H9 (cell line): ENCODE data around the gene HMGXB4. TPM values are rescaled to one million over a fixed set of nuclear protein-coding genes. Genes with fewer than 3 reads are reported as not detected.

ENCODE experiments used
- DNase-seq: peaks from one replicate; pipeline ENCODE4 v3.0.0-alpha.2; 2017
- H2AFZ ChIP-seq: one replicate; pipeline ENCODE4 v1.6.1; 2013; ENCODE audit warnings: mild to moderate bottlenecking, low read length, control low read depth, moderate library complexity
- H2AK5ac ChIP-seq: 2 replicates; pipeline ENCODE4 v1.6.1; 2013; ENCODE audit warnings: low read length, control low read depth, mixed read lengths; ENCODE audit not compliant: insufficient read length
- H2BK120ac ChIP-seq: one replicate; pipeline ENCODE4 v1.6.1; 2013; ENCODE audit warnings: low read depth, mild to moderate bottlenecking, low read length, control low read depth, inconsistent platforms; ENCODE audit not compliant: poor library complexity, severe bottlenecking
- H2BK12ac ChIP-seq: 2 replicates; pipeline ENCODE4 v1.6.1; 2013; ENCODE audit warnings: low read length, control low read depth, mixed read lengths, low read depth; ENCODE audit not compliant: insufficient read length
- H2BK15ac ChIP-seq: 2 replicates; pipeline ENCODE4 v1.6.1; 2013; ENCODE audit warnings: low read depth, low read length, control low read depth
- H2BK20ac ChIP-seq: one replicate; pipeline ENCODE4 v1.6.1; 2013; ENCODE audit warnings: low read depth, mild to moderate bottlenecking, low read length, control low read depth, inconsistent platforms; ENCODE audit not compliant: poor library complexity, severe bottlenecking
- H2BK5ac ChIP-seq: 2 replicates; pipeline ENCODE4 v1.6.1; 2013; ENCODE audit warnings: low read length, control low read depth, mixed read lengths; ENCODE audit not compliant: insufficient read length
- H3K14ac ChIP-seq: 2 replicates; pipeline ENCODE4 v1.6.1; 2013; ENCODE audit warnings: low read length, control low read depth; ENCODE audit not compliant: insufficient read depth
- H3K18ac ChIP-seq: 2 replicates; pipeline ENCODE4 v1.6.1; 2013; ENCODE audit warnings: low read depth, mild to moderate bottlenecking, mixed read lengths, low read length, control low read depth; ENCODE audit not compliant: insufficient read length
- H3K23ac ChIP-seq: 2 replicates; pipeline ENCODE4 v1.6.1; 2013; ENCODE audit warnings: low read length, control low read depth, mixed read lengths, low read depth; ENCODE audit not compliant: insufficient read length
- H3K23me2 ChIP-seq: 2 replicates; pipeline ENCODE4 v1.6.1; 2013; ENCODE audit warnings: low read depth, mild to moderate bottlenecking, mixed read lengths, low read length, control low read depth; ENCODE audit not compliant: insufficient read length, poor library complexity, severe bottlenecking
- H3K27ac ChIP-seq: 2 replicates; pipeline ENCODE4 v1.5.1; 2013; ENCODE audit warnings: low read length, control low read depth, mixed read lengths, low read depth; ENCODE audit not compliant: insufficient read length
- H3K27me3 ChIP-seq: 2 replicates; pipeline ENCODE4 v1.6.1; 2013; ENCODE audit warnings: low read length, control low read depth, inconsistent platforms; ENCODE audit not compliant: insufficient read depth
- H3K4ac ChIP-seq: 2 replicates; pipeline ENCODE4 v1.6.1; 2013; ENCODE audit warnings: low read depth, mild to moderate bottlenecking, control low read depth, inconsistent platforms, low read length, moderate library complexity
- H3K4me1 ChIP-seq: 2 replicates; pipeline ENCODE4 v1.6.1; 2013; ENCODE audit warnings: low read length, control low read depth, inconsistent platforms; ENCODE audit not compliant: insufficient read depth
- H3K4me2 ChIP-seq: 2 replicates; pipeline ENCODE4 v1.6.1; 2013; ENCODE audit warnings: low read length, control low read depth, mixed read lengths; ENCODE audit not compliant: insufficient read length, insufficient read depth
- H3K56ac ChIP-seq: 2 replicates; pipeline ENCODE4 v1.6.1; 2013; ENCODE audit warnings: low read depth, mild to moderate bottlenecking, mixed read lengths, low read length, control low read depth; ENCODE audit not compliant: insufficient read length
- H3K79me1 ChIP-seq: 2 replicates; pipeline ENCODE4 v1.6.1; 2013; ENCODE audit warnings: low read depth, mild to moderate bottlenecking, moderate library complexity, low read length, control low read depth, inconsistent platforms; ENCODE audit not compliant: insufficient read depth, poor library complexity, severe bottlenecking
- H3K79me2 ChIP-seq: 2 replicates; pipeline ENCODE4 v1.6.1; 2013; ENCODE audit warnings: low read length, control low read depth, inconsistent platforms; ENCODE audit not compliant: insufficient read depth
- H3K9ac ChIP-seq: 2 replicates; pipeline ENCODE4 v1.6.1; 2013; ENCODE audit warnings: low read length, control low read depth, mixed read lengths; ENCODE audit not compliant: insufficient read length; ENCODE audit errors: extremely low read depth
- H3K9me3 ChIP-seq: one replicate; pipeline ENCODE4 v1.6.1; 2013; ENCODE audit warnings: low read depth, low read length, inconsistent platforms; ENCODE audit not compliant: control insufficient read depth
- H3T11ph ChIP-seq: one replicate; pipeline ENCODE4 v1.6.1; 2013; ENCODE audit warnings: mild to moderate bottlenecking, low read length, control low read depth, inconsistent platforms
- H4K20me1 ChIP-seq: one replicate; pipeline ENCODE4 v1.6.1; 2013; ENCODE audit not compliant: control insufficient read depth, insufficient read length, insufficient read depth
- H4K5ac ChIP-seq: 2 replicates; pipeline ENCODE4 v1.6.1; 2013; ENCODE audit warnings: low read depth, mild to moderate bottlenecking, mixed read lengths, low read length, control low read depth; ENCODE audit not compliant: insufficient read length
- H4K8ac ChIP-seq: replicated peaks from 2 replicates; pipeline ENCODE4 v1.6.1; 2013; ENCODE audit warnings: low read length, control low read depth, mixed read lengths, low read depth; ENCODE audit not compliant: insufficient read length
- H4K91ac ChIP-seq: 2 replicates; pipeline ENCODE4 v1.6.1; 2013; ENCODE audit warnings: low read depth, mild to moderate bottlenecking, moderate library complexity, mixed read lengths, low read length, control low read depth; ENCODE audit not compliant: insufficient read length
- H3K27ac Mint-ChIP-seq, 3 experiments: 2 replicates in 2 of 3; 3 replicates in 1 of 3; pipeline ENCODE4 v1.8.0; 2020 to 2021; ENCODE audit warnings: mixed read lengths in 3 of 3, mild to moderate bottlenecking in 1 of 3, moderate library complexity in 1 of 3
- H3K27me3 Mint-ChIP-seq: 2 replicates; pipeline ENCODE4 v1.8.0; 2021; ENCODE audit warnings: low read depth, mild to moderate bottlenecking, moderate library complexity, mixed read lengths
- H3K36me3 Mint-ChIP-seq, 3 experiments: 2 replicates in 2 of 3; 3 replicates in 1 of 3; pipeline ENCODE4 v1.8.0; 2020 to 2021; ENCODE audit warnings: low read depth in 3 of 3, mixed read lengths in 3 of 3; ENCODE audit not compliant: insufficient read depth in 1 of 3
- H3K4me1 Mint-ChIP-seq, 2 experiments: 2 replicates each; pipeline ENCODE4 v1.8.0; 2020; ENCODE audit warnings: mixed read lengths in 2 of 2
- H3K4me3 Mint-ChIP-seq, 2 experiments: 2 replicates in 1 of 2; 3 replicates in 1 of 2; pipeline ENCODE4 v1.8.0; 2020 to 2021; ENCODE audit warnings: mild to moderate bottlenecking in 2 of 2, mixed read lengths in 2 of 2, moderate library complexity in 1 of 2
- H3K9me3 Mint-ChIP-seq, 2 experiments: 2 replicates in 1 of 2; 3 replicates in 1 of 2; pipeline ENCODE4 v1.8.0; 2020; ENCODE audit warnings: mild to moderate bottlenecking in 2 of 2, mixed read lengths in 2 of 2, moderate library complexity in 1 of 2
- WGBS: extraction: QIAGEN DNeasy Blood & Tissue Kit; methylation state at CpG from one replicate; pipeline ENCODE4 v1.1.7; 2013; ENCODE audit warnings: missing lambda C conversion rate, low lambda C conversion rate, mixed read lengths; ENCODE audit not compliant: insufficient read length; ENCODE audit errors: extremely low coverage; 5-methylcytosine and 5-hydroxymethylcytosine counted together
- total RNA-seq: library from RNA; stranded (reverse); gene quantifications from 2 replicates; pipeline ENCODE4 v1.2.1, GENCODE V29; 2021
- TF ChIP-seq, protein P1 (sequence below): fragments of 200-600 bp; sonication (generic); conservative IDR thresholded peaks from 3 replicates; pipeline ENCODE4 v1.8.0; 2021; ENCODE audit warnings: antibody characterized with exemption, mild to moderate bottlenecking

HMGXB4 gene
- total RNA-seq, 1 experiment from 2014 or later: 33.5 TPM

DNA sequence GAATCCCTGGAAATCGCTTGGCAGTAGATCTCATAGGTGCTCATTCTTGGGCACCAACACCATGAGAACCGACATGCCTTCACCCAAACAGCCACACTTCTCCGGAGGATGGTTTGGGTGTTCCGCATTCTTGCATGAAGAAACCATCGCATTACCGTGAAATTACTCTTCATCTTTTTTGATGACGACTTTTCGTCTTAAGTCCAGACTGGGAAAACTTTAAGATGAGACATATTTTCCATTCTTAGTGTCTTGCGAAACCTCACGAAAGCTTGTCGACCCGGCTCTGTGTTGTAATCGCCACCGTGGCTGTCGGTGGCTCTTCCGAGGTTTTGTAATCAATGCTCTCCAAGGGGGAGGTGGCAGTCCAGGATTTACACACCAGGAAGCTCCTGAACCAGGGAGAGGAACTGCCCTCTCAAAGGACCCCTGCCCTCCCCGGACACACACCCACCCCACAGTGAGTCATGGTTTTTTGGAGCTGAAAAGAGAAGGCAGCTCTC lies 44.1 kb downstream of the HMGXB4 start:
- Histone ChIP-seq H3K27me3 (no peaks in the 10 kb centered on the region), H2AFZ (no peak overlapping the region), H3K23ac (no peak overlapping the region), H4K20me1 (no peaks in the 10 kb centered on the region), H3K4me2 (no peak overlapping the region), H2BK15ac (no peak overlapping the region), H3K9ac (no peak overlapping the region), H3K23me2 (no peaks in the 10 kb centered on the region), H3K4ac (no peak overlapping the region), H2BK120ac (no peak overlapping the region), H3K18ac (no peak overlapping the region), H3K56ac (no peak overlapping the region), H2BK5ac (no peak overlapping the region), H2BK20ac (no peak overlapping the region), H4K91ac (no peak overlapping the region), H3K79me2 (no peaks in the 10 kb centered on the region), H3K79me1 (no peaks in the 10 kb centered on the region), H4K5ac (no peak overlapping the region), H3K14ac (no peak overlapping the region), H2AK5ac (no peak overlapping the region), H2BK12ac (no peak overlapping the region), H3K27ac (no peak overlapping the region), H3K9me3 (no peaks in the 10 kb centered on the region), H3K4me1 (no peaks in the 10 kb centered on the region), H3T11ph (no peak overlapping the region), H4K8ac (no peak overlapping the region)
- H3K36me3 Mint-ChIP-seq: peaks cover 0 to 8% (median 6%) of the 10 kb centered on the region in 3 experiments; a peak in 5 of 7 replicates
- H3K27me3 Mint-ChIP-seq: no peaks in the 10 kb centered on the region
- H3K9me3 Mint-ChIP-seq: no peaks in the 10 kb centered on the region
- no peak overlapping the region for H3K27ac Mint-ChIP-seq
- WGBS: no CpG with 5 or more reads among the region's 17 CpGs
- no peak for DNase-seq
- H3K4me1 Mint-ChIP-seq: peaks cover 7 to 8% of the 10 kb centered on the region in 2 experiments
- H3K4me3 Mint-ChIP-seq: peak overlapping the region; percentile 86 to 92
- TF ChIP-seq, protein P1, sequence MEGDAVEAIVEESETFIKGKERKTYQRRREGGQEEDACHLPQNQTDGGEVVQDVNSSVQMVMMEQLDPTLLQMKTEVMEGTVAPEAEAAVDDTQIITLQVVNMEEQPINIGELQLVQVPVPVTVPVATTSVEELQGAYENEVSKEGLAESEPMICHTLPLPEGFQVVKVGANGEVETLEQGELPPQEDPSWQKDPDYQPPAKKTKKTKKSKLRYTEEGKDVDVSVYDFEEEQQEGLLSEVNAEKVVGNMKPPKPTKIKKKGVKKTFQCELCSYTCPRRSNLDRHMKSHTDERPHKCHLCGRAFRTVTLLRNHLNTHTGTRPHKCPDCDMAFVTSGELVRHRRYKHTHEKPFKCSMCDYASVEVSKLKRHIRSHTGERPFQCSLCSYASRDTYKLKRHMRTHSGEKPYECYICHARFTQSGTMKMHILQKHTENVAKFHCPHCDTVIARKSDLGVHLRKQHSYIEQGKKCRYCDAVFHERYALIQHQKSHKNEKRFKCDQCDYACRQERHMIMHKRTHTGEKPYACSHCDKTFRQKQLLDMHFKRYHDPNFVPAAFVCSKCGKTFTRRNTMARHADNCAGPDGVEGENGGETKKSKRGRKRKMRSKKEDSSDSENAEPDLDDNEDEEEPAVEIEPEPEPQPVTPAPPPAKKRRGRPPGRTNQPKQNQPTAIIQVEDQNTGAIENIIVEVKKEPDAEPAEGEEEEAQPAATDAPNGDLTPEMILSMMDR: no peak
